ENCODE measurements around the gene SLC34A2.
A peak's percentile ranks its signal among the peaks of the same experiment; 100 is the strongest.

Gene SLC34A2

GRCh38 chr4:25662306-25662705 is 6.7 kb downstream of the SLC34A2 start:
- H3K27ac ChIP-seq, result no peak overlapping the region
- TF ChIP-seq ZFX (IDR thresholded peaks at IDR 0.05; ENCODE audit: borderline replicate concordance) (no peak), CTCF (IDR thresholded peaks at IDR 0.05) (no peak)

- TF ChIP-seq CTCF (IDR thresholded peaks at IDR 0.05) (no peak), ZFX (IDR thresholded peaks at IDR 0.05; ENCODE audit: borderline replicate concordance) (no peak)
Observed at GRCh38 chr4:25663781-25664180, 8.1 kb downstream of the SLC34A2 start.

DNA sequence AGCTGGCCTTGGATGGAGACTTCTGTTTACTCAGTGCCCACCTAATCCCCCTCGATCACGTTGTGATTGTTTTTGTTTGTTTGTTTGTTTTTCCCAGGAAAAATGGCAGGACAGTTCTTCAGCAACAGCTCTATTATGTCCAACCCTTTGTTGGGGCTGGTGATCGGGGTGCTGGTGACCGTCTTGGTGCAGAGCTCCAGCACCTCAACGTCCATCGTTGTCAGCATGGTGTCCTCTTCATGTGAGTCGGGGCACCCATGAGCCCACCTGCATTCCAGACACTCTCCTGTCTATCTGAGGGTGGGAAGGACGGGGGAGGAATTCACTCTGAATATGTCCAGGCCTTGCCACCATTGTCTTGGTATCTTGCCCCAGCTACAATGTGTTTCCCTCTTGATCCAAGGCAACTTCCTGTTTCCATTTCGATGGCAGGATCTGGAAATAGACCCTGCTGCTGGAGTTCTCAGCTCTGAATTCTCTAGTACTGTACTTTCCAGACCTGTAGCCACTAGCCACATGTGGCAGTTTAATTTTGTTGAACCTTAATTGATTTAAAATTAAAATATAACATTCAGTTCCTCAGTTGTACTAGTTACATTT is 10.5 kb downstream of the SLC34A2 start:
- no peak for TF ChIP-seq CTCF (IDR thresholded peaks at IDR 0.05)
- no peak for TF ChIP-seq ZFX (IDR thresholded peaks at IDR 0.05; ENCODE audit: borderline replicate concordance)
- no peak overlapping the region for H3K27ac ChIP-seq

More at GRCh38 chr4:25663781-25664180, 8.1 kb downstream of the SLC34A2 start:
- no peak overlapping the region for H3K27ac ChIP-seq

DNA sequence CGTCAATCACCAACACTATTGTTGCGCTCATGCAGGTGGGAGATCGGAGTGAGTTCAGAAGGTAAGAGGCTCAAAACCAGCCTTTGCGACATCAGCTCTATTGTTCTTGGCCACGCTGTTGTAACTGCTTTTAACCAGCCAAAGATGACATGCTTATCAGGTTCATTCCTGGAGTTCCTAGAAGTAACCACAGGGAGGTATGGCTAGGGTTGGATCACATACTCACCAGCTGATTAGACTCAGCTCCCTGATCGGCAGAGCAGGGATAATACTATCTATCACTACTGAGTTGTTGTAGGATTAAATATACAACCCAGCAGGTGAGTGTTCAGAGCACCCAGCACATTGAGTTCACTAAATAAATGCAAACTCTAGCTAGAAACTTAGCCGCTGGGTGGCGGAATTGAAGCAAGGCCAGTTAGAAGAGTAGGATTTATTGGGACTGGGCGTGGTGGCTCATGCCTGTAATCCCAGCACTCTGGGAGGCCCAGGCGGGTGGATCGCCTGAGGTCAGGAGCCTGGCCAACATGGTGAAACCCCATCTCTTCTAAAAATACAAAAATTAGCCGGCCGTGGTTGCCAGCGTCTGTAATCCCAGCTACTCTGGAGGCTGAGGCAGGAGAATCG is 12.4 kb downstream of the SLC34A2 start:
- TF ChIP-seq ZFX (IDR thresholded peaks at IDR 0.05; ENCODE audit: borderline replicate concordance) (no peak), CTCF (IDR thresholded peaks at IDR 0.05) (peak; percentile 61)

GRCh38 chr4:25670991-25671390 is 15.3 kb downstream of the SLC34A2 start:
- TF ChIP-seq CTCF (IDR thresholded peaks at IDR 0.05) (no peak), ZFX (IDR thresholded peaks at IDR 0.05; ENCODE audit: borderline replicate concordance) (no peak)
- H3K27ac ChIP-seq, result no peak overlapping the region

More for the DNA sequence above, 12.4 kb downstream of the SLC34A2 start:
- H3K27ac ChIP-seq, result no peak overlapping the region

- no peak for TF ChIP-seq ZFX (IDR thresholded peaks at IDR 0.05; ENCODE audit: borderline replicate concordance)
- no peak for TF ChIP-seq CTCF (IDR thresholded peaks at IDR 0.05)
- no peak overlapping the region for H3K27ac ChIP-seq
Observed at GRCh38 chr4:25672756-25673155, 17.1 kb downstream of the SLC34A2 start.

DNA sequence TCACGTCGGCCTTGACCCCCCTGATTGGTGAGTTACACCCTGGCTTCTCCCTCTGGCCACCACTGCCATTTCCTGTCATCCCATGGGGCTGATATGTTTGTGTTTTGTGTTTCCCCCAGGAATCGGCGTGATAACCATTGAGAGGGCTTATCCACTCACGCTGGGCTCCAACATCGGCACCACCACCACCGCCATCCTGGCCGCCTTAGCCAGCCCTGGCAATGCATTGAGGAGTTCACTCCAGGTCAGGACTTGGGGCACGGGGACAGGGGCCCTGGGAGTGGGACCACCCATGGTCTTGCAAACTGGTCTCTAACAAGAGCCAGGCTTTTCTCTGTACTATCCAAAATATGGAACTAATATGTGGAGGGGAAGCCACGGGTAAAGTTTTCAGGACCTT is 18.7 kb downstream of the SLC34A2 start:
- no peak for TF ChIP-seq CTCF (IDR thresholded peaks at IDR 0.05)
- no peak for TF ChIP-seq ZFX (IDR thresholded peaks at IDR 0.05; ENCODE audit: borderline replicate concordance)
- H3K27ac ChIP-seq, result no peak overlapping the region
